ENCODE data around the gene LGALS12.
"Not testable (repeated sequence)": the region's sequence is repeated elsewhere in the genome, so short reads cannot be mapped to it uniquely, and the experiment has no call there.

The LGALS12 gene

DNA sequence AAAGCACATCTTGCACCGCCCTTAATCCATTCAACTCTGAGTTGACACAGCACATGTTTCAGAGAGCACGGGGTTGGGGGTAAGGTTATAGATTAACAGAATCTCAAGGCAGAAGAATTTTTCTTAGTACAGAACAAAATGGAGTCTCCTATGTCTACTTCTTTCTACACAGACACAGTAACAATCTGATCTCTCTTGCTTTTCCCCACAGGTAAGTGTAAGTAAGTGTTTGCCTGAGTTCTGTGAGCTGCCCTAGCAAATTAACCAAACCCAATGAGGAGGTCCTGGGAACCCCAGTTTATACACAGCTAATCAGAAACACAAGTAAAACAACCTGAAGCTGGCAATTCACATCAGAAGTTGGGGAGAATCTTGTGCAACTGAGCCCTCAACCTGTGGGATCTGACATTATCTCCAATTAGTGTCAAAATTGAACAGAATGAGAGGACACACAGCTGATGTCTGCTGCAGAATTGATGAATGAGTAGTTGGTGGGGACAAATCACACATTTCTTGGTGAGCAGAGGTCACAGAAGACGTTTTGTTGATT lies 22.9 kb downstream of the LGALS12 start:
- not testable (repeated sequence) for DNase-seq (ENCODE audit: low read depth, low spot score); H3K4me3 ChIP-seq (ENCODE audit: low read length)

DNA sequence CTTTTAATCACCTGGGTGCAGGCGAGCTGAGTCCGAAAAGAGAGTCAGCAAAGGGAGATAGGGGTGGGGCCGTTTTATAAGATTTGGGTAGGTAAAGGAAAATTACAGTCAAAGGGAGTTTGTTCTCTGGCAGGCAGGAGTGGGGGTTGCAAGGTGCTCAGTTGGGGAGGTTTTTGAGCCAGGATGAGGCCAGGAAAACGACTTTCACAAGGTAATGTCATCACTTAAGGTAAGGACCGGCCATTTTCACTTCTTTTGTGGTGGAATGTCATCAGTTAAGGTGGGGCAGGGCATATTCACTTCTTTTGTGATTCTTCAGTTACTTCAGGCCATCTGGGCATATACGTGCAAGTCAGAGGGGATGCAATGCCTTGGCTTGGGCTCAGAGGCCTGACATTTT lies 23.5 kb downstream of the LGALS12 start:
- DNase-seq (ENCODE audit: low read depth, low spot score); H3K4me3 ChIP-seq (ENCODE audit: low read length): not testable (repeated sequence)

DNA sequence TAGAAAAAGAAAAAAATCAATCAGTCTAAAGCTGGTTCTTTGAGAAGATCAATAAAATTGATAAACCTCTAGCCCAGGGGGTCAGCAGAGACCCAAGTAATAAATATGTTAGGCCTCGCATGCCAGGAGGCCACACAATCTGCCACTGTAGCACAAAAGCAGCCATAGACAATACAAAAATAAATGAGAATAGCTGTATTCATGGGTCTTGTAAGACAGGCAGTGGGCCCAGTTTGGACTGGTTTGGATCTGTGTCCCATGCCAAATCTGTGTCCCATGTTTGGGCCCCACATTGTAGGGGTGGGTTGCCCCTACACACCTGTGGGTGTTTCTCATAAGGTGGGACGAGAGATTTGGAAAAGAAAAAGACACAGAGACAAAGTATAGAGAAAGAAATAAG lies 24.1 kb downstream of the LGALS12 start:
- DNase-seq (ENCODE audit: low read depth, low spot score), result no peak

DNA sequence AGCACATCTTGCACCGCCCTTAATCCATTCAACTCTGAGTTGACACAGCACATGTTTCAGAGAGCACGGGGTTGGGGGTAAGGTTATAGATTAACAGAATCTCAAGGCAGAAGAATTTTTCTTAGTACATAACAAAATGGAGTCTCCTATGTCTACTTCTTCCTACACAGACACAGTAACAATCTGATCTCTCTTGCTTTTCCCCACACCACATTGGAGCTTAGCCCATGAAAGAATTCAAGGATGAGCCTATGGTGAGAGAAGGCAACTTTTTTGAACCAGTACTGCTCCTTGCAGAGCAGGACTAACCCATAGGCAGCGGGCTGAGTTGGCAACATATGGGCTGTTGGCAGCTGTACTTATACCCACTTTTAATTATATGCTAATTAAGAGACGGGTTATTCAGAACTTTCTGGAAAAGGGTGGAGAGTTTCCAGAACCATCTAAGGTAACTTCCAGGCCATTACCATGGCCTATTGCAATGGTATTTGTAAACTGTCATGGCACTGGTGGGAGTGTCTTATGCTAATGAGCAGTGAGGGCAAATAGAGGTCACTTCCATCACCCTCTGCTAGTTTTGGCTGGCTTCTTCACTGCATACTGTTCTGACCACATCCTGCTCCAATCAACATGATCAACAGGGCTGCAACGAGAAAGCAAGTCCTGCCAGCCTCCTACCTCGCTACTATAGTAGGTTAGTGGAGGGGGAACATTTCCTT lies 25.3 kb downstream of the LGALS12 start:
- peak overlapping the region; percentile 15 for H3K4me3 ChIP-seq (ENCODE audit: low read length)
- peak; percentile 91 for DNase-seq (ENCODE audit: low read depth, low spot score)

More for the DNA sequence above, 24.1 kb downstream of the LGALS12 start:
- H3K4me3 ChIP-seq (ENCODE audit: low read length), result no peak overlapping the region

DNA sequence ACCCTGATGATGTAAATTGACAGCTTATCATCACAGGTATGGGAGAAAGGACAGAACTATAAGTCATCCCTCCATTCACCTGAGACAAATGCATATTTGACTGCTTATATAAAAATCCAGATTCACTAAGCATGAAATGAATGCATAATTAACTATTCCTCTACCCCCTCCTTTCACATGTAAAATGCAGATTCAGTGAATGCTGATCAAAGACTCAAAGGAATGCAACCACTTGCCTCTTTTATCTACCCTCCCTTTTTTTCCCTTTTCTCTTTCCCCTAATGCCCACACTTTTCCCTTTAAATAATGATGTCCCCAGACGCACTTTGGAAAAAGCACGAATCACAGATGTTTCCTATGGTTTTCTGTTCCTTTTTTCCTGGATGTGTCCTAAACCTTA lies 26.2 kb downstream of the LGALS12 start:
- DNase-seq (ENCODE audit: low read depth, low spot score), result no peak
- no peak overlapping the region for H3K4me3 ChIP-seq (ENCODE audit: low read length)

DNA sequence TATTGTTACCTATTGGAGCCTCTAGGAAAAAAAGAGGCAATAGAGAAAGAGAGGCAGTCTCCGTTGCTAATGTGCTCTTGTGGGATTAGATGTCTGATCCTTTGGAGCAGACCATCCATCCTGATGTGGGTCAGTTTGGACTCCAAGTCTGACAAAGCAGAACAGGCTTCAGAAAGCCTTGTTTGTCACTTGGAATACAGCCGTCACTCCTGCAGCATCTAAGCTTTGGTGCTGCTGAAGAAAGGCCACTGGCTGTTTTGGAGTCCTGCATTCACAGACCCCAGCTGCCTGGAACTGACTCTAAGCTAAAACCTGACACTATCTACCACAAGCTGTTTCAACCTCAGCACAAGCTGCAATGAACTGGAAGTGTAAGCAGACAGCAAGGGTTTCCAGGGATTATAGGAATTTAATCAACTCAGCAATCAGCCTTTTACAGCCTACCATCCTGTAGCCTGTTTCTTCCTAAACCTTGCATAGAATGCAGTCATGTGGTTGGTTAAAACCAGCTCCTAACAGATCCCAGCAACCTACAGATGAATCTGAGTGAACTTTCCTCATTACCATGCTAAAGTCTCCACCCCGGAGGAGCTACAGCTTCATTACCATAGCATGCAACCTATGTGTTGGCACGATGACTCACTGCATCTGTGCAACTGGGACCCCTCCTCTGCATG lies 27.1 kb downstream of the LGALS12 start:
- DNase-seq (ENCODE audit: low read depth, low spot score), result no peak
- no peak overlapping the region for H3K4me3 ChIP-seq (ENCODE audit: low read length)

DNA sequence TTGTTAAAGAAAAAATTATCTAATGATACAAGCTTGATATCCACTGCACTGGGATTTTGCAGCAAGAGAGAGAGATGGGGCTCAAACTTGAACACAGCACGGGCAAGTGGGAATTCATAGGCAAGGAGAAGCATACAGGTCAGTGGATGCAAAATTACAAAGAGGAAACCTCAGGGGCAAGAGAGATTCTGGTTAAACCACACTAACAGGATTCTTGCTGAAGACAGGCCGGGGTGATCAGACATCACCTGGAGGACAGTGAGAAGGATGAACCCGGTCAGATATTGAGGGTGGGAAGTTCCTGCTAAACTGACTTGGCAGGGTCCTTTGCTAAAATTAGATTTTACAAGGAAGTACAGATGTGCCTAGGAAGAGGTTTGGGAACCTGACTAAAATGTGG lies 28.2 kb downstream of the LGALS12 start:
- H3K4me3 ChIP-seq (ENCODE audit: low read length), result no peak overlapping the region
- DNase-seq (ENCODE audit: low read depth, low spot score), result no peak

DNA sequence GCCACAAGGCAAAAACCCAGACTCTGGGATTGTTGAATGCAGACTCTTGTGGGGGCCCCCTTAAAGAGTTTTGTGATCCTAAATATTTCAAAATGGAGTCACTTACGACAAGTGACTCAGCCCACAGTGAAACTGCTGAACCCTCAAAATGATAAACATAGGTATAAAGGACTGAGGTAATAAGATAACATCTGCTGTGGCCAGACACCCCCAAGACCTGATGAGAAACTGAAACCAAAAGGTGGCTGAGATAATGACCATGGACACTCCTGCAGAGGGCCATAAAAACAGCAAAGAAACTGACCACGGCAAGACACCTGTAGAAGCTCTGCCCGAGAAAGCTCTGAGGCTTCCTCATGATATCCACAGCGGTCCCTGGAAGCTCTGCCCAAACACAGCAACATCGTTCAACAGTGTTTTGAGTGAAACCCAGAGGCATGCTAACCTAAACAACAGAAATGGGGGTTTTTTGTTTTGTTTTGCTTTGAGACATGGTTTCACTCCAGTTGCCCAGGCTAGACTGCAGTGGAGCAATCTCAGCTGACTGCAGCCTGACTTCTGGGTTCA lies 29.1 kb downstream of the LGALS12 start:
- no peak for DNase-seq (ENCODE audit: low read depth, low spot score)
- no peak overlapping the region for H3K4me3 ChIP-seq (ENCODE audit: low read length)

DNA sequence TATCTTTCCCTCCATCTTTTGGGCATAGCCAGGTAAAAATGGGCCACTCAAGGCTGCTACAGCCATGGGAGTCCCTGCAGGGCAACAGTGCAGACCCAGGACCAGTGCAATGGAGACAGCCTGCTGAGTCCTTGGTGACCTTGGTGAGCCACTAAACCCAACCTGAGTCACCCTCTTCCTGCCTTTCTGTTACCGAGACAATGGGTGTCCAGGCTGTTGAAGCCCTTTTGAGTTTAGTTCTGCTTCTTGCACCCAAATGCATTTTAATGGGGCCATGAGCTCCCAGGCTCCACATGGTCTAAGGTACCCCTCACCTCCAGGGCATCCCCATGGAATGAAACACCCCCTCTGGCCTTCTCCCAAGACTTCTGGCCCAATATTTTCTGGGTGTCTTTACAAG lies 29.9 kb downstream of the LGALS12 start:
- DNase-seq (ENCODE audit: low read depth, low spot score), result no peak
- no peak overlapping the region for H3K4me3 ChIP-seq (ENCODE audit: low read length)

DNA sequence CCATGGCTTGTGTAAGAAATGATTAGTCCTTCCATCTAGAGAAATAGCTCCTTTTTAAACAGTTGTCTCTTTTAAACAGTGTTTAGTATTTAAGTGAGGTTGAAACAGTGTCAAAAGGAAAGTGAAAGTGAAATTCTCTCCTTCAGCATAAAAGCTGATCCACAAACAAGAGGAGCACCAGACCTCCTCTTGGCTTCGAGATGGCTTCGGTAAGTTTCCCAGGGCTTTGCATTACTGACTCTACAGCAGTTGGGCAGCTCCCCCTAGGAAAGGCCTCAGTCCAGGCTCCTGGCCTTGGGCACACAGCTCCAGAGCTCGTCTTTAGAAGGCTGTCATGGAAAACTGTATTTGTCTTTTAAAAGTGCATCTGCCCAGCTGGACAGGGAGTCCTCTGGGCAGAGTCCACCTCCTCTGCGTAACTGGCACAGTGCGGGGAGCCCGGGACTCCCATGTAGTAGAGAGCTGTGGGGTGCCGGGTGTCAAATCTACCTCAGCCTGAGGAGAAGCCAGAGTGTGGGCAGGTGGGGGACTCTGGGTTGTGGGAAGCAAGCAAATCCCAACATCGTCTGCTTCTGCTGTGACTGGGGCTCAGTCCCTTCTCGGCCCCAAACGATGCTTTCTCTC lies 30.9 kb downstream of the LGALS12 start, which contains the start of gene PLAAT4:
TSS of gene PLAAT4 (plus strand) at position 140 of the 624 bp plus-strand sequence. CDS start at position 201, 61 bp downstream.
- peak within 1 kb of the TSS; percentile 47 for H3K4me3 ChIP-seq (ENCODE audit: low read length)
- DNase-seq (ENCODE audit: low read depth, low spot score), result peak; percentile 67

DNA sequence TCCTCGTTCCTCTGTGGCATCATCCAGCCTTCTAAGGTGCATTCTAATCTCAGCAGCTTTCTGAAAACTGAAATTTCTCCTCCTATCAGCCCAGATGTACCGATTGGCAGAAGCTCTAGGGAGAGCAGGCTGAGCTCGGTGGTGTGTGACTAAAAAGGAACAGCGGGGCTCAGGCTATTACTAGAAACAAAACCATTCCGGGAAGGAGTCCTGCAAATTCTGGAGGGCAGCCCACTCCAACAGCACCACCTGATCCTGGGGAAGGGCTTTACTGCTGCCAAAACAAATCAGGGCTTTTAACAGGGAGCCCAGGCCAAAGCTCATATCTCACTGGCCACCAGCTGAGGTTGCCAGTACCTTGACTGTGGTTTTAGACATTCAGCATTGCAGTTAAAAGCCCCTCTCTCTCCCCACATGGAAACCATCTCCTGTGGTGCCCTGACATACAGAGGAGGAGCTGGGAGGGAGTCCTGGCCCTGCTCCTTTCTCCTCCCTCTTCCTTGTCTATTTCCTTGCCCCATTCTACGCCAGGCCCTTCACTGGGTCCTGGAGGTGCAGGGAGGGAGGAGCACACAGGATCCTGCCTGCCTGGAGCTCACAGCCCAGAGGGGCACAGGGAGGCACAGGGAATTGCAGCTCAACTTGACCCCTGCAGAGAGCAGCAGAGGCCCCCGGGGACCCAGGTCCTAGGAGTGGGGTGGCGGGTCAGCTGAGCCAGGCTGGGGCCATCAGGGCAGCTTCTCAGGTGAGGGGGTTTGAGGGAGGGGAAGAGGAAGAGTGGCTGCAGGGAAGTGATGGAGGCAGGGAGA lies 31.6 kb downstream of the LGALS12 start:
- peak overlapping the region; percentile 47 for H3K4me3 ChIP-seq (ENCODE audit: low read length)
- no peak for DNase-seq (ENCODE audit: low read depth, low spot score)

DNA sequence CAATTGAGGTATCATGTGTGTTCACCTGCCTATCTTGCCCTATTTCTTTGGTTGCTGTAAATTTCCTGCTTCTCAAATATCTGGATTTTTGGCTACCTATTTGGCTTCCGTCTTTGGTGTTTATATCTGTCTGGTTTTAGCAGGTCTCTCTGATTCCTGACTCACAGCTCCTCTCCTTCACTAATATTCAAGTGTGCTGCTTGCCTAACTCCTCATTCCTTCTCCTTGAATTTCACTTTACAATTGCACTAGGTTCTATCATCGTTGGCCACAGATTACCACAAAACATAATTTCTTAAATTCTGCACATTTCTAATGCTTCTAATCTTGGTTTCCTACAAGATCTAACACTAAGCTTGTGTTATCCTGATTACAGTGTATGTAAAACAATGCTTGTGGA lies 36.6 kb downstream of the LGALS12 start:
- DNase-seq (ENCODE audit: low read depth, low spot score); H3K4me3 ChIP-seq (ENCODE audit: low read length): not testable (repeated sequence)

DNA sequence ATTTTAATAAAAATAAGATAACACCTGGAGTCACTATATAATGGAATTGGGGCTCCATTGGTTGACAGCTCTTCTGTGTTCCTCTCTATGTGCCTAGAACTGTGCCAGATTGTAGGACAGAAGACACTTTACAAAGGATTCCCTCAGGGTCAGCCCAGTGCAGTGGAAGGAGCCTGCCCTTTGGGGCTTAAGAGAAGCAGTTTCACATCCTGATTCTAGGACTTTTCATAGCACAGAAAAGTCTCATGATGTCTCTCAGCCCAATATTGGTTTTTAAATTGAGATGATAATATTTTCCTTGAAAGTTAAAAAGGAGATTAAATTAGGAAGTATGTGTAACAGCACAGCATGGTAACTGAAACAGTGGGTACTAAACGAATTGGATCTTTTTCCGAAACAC lies 37.8 kb downstream of the LGALS12 start:
- no peak for DNase-seq (ENCODE audit: low read depth, low spot score)
- no peak overlapping the region for H3K4me3 ChIP-seq (ENCODE audit: low read length)

DNA sequence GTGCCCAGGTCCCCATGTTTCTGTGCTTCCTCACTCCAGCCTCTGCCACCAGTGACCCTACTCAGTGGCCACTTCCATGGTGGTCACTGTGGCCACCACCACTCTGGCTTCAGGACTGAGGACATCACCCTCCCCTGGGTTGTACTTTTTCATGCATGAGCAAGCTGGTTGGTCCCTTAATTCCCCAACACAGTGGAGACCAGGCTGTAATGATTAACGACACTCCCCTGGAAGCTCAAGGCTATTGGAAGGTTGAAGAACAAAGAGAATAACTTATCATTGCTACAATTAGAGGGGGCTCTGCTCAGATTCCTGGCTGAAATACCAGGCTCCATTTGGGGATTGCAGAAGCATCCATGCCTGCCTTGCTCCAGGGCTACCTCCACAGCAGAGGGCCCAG lies 41.2 kb downstream of the LGALS12 start:
- no peak overlapping the region for H3K4me3 ChIP-seq (ENCODE audit: low read length)
- DNase-seq (ENCODE audit: low read depth, low spot score), result no peak

DNA sequence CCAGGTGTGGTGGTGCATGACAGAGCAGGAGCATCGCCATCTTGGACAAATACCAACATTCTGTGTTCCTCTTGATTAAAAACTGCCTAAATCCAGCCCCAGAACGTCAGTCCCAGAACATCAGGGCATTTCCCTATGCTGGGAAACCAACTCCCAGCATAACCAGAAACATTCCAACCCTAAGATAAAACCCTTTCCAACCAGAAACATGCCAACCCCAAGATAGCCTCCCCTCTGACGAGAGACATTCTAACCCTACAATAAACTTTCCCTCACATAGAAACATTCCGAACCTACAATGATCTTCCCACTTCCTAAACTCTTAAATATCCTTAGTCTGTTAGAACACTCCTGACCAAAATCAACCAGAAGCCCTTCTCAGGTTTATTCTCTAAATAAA lies 42.3 kb downstream of the LGALS12 start:
- no peak for DNase-seq (ENCODE audit: low read depth, low spot score)
- H3K4me3 ChIP-seq (ENCODE audit: low read length), result no peak overlapping the region

DNA sequence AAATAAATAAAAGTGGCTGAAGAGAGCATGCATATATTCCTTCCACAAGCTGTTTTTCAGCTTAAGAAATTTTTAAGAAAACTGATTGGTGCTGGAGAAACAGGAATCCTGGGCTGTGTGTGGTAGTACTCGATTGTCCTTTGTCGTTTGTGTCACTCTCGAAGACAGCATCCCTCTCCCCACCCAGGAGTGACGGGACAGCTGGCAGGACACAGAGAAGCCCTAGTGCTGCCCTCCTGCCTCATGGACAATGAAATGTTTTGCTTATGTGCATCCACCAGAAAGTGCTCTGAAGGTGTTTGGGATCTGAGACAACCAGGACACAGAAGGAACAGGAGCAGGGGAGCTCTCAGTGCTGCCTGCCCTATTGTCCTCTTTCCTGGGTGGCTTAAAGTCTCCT lies 43.5 kb downstream of the LGALS12 start:
- no peak overlapping the region for H3K4me3 ChIP-seq (ENCODE audit: low read length)
- DNase-seq (ENCODE audit: low read depth, low spot score), result no peak

DNA sequence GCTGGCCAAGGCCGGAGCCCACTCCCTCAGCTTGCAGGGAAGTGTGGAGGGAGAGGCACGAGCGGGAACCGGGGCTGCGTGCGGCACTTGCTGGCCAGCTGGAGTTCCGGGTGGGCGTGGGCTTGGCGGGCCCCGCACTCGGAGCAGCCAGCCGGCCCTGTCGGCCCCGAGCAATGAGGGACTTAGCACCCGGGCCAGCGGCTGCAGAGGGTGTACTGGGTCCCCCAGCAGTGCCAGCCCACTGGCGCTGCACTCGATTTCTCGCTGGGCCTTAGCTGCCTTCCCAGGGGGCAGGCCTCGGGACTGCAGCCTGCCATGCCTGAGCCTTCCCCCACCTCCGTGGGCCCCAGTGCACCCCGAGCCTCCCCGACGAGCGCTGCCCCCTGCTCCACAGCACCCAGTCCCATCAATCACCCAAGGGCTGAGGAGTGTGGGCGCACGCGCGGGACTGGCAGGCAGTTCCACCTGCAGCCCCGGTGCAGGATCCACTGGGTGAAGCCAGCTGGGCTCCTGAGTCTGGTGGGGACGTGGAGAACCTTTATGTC lies 44.3 kb downstream of the LGALS12 start:
- not testable (repeated sequence) for DNase-seq (ENCODE audit: low read depth, low spot score); H3K4me3 ChIP-seq (ENCODE audit: low read length)

DNA sequence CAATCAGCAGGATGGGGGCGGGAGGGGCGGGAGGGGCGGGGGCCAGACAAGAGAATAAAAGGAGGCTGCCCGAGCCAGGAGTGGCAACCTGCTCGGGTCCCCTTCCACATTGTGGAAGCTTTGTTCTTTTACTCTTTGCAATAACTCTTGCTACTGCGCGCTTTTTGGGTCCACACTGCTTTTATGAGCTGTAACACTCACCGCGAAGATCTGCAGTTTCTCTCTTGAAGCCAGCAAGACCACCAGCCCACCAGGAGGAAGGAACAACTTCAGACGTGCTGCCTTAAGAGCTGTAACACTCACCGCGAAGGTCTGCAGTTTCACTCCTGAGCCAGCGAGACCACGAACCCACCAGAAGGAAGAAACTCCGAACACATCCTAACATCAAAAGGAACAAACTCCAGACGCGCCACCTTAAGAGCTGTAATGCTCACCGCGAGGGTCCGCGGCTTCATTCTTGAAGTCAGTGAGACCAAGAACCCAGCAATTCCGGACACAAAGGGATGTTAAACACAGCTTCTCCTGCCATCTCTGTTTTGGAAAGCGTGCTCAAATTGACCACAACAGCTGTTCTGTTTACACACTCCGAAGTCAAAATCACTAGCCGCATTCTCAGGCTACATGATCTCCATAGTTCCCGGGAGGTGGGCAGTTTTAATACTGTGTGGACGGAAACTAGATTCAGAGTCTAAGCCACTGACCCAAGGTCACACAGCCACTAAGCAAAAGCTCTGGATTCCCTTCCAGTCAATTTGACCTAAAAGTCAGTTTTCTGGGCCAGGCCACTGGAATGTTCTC lies 45.4 kb downstream of the LGALS12 start:
- DNase-seq (ENCODE audit: low read depth, low spot score), result peak; percentile 82
- peak overlapping the region; percentile 24 for H3K4me3 ChIP-seq (ENCODE audit: low read length)
